HG02852 (cell line): Measurements from ENCODE around the gene KCNQ1.

Experiments
- ATAC-seq: cut with Tn5 transposase; IDR thresholded peaks from one replicate; pipeline ENCODE4 v1.9.1; 2021; ENCODE audit warnings: mild to moderate bottlenecking, moderate library complexity; ENCODE audit not compliant: unreplicated experiment

Gene KCNQ1

DNA sequence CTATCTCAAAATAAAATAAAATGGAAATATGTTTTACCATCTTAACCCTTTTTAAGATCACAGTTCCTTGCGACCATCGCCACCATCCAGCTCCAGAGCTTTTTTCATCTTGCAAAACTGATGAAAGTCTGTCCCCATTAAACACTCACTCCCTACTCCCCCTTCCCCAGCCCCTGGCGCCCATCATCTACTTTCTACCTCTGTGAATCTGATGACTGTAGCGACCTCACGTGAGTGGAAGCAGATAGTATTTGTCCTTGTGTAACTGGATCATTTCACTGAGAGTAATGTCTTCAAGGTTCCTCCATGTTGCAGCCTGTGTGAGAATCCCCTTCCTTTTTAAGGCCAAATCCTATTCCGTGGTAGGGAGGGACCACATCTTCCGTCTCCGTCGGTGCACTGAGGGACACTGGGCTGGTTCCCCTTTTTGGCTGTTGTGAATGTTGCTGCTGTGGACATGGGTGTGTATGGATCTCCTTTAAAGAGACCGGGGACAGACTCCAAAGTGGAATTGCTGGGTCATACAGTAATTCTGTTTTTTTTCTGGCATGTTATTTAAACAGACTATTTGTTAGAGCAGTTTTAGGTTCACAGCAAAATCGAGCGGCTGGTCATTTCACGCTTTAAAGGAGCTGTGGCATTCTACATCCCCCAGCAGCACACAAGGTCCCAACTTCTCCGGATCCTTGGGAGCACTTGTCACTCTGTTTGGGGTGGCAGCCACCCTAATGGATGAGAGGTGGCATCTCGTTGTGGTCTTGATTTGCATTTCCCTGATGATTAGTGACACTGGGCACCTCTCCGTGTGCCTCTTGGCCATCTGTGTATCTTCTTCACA, 120.0 kb downstream of the KCNQ1 start:
- ATAC-seq = no peak

DNA sequence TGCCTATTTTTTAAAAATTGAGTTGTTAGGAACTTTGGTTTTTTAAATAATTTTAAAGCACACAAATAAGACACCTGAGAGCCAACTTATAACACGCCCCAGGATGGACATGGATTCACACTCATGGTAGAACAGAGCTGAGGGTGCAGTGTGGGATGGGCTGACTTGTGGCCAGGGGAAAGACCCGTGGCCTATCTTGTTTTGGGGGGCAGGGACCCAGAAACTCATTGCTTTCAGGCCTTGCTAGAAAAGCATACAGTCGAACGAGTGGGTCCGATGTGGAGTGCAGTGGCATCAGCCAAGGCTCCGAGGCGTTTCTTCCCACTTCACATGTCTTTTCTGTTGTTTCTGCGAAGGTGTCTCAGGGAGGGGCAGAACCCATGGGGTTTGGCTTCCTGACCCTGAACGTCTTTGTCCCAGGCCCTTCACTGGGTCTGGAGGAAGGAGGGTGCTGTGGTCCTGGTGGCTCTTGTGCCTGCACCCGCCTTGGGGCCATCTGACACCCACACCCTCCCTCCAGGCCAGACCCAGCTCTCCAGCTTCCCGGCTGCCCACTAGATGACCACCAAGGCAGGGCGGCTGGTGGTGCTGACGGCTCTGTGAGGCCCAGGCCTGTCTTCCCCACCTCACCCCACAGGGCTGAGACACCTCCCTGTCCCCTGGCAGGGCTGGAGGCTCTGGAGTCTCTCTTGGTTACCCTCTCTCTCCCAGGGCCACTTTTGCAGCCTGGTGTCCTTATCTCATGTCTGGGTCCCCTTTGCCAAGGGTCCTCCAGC, 120.8 kb downstream of the KCNQ1 start:
- no peak for ATAC-seq

DNA sequence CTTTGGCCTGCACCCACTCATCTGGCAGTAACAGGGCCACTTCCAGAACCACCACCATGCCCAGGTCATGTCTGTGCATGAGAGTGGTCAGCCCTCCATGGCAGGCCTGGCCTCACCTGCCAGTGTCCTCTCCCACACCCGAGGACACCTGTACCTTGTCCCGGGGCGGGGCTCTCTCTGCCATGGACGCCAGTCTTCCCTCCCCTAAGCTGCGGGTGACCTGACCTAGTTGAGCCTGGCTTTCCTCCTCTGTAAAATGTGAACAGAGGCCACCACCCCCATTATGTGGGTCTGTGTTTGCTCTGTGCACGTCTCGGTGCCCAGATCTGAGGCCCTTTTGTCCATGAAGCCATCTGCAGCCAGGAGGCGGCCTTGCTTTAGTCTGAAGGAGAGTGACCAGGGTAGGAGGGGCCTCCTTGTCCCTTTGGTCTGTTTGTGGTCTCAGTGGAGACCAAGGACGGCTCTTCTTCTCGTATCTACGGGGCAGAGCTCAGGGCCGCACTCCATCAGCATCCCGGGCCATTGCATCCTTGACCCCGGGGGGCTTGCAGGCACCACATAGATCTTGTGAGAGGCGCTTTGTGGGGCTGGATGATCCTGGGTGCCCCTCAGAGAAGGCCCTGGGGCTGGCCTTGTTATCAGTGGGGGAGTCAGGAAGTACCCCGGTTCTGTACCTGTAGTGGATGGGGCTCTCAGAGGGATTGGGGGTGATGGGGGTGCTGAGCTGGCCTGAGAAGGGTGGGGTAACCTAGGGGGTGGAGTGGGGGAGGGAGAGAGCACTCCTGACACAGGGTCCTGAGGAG, 121.6 kb downstream of the KCNQ1 start:
- no peak for ATAC-seq

DNA sequence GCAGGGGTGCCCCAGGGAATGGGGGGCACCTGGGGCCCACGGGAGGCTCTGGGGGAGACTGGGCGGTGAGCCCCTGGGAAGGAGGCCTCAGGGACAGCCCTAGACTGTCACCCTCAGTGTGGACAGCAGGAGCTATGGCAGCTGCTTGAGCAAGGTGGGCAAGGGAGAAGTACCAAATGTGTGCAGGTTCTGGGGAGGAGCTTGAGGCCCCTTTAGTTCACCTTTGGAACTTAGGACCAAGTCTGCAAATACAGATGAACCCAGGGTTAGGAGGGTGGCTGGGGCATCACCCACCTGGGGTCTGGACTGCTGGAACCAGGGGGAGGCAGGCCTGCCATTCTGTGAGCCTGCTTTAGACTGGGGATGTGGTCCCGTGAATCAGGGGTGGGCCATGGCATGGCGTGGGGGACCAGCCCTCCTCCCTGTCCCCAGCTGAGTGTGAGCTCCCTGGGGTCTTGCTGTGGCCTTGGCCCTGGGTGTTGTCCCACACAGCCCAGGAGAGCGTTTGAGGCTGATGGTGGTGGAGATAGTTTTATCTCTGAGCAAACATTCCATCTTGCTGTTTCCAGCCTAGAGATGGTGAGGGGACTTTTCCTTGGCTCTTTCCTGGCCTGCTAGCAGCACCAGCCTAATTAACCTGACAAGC, 122.3 kb downstream of the KCNQ1 start:
- no peak for ATAC-seq

DNA sequence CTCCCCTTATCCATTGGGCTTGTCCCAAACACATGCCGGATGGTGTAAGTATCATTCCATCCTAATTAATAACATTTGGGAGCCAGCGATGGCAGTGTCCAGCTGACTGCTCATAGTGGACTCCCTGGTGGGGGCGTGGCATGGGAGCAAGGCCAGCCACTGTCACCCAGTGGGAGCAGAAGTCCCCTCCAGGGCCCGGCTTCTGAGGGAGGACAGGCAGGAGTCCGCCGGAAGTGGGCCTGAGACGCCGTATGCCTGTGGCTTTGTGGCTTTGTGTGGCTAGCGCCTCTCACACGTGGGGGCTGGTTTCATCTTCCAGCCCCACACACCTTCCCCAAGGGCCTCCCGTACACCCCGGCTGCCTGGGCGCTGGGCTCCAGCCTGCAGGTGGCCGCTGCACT, 124.5 kb downstream of the KCNQ1 start:
- ATAC-seq = no peak

DNA sequence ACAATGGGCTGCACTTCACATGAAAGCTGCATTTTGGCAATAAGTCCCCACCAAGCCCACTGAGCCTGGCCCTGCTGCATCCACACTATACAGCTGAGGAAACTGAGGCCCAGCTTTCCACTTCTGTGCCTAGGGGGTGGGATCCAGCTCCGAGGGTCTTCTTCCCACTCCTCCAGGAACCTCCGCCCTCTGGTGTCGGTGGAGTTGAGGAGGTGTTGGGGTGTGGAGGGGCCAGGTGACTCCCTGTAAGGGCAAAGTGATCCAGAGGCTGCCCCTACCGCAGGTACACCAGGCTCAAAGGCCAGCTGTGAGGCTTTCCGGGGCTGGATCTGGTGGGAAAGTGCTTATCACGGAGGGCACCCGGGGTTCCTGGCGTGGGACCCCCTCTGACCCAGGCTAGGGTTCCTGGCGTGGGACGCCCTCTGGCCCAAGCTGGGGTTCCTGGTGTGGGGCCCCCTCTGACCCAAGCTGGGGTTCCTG, 125.0 kb downstream of the KCNQ1 start:
- no peak for ATAC-seq

DNA sequence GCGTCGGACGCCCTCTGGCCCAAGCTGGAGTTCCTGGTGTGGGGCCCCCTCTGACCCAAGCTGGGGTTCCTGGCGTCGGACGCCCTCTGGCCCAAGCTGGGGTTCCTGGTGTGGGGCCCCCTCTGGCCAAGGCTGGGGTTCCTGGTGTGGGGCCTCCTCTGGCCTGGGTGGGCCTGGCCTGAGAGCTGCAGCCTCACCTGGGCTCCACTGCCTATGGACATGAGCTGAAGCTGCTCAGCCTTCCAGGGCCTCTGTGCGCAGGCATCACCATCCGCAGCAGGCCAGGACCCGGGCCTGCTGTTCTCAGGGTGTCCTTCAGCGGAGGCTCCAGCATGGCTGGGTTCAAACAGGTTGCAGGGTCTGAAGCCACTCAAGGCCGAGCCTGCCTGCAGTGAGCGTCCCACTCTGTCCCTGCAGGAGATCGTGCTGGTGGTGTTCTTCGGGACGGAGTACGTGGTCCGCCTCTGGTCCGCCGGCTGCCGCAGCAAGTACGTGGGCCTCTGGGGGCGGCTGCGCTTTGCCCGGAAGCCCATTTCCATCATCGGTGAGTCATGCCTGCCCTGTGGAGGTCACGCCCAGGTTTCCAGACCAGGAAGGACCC, 125.5 kb downstream of the KCNQ1 start:
- no peak for ATAC-seq

DNA sequence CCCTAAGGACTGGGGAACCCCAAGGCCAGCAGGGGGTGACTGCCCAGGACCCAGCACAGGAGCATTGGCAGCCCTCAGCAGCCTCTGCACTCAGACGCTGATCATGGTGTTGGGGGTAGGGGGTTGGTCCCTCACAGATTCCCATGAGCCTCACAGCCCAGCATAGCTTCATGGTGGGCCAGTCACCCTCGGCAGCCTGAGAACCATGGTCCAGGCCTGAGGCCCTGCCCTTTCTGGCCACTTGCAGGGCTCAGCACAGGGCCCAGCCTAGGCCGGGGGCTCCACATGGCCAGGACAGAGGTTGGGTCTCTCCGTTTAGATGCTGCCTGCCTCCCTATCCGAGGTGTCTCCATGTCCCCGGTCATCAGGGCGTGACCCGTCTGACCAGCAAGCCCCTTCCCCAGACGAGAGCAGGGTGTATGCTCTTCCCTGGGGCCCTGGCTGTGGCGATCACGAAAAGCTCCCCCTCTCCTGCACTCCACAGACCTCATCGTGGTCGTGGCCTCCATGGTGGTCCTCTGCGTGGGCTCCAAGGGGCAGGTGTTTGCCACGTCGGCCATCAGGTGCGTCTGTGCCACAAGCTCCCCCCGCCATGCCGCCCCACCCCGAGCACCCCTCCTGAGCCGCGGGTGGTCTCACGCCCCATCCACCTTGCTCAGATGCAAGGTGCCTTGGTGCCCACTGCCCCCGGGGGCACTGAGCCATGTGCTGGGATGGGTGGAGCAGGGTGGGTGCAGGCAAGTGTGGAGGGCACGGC, 126.2 kb downstream of the KCNQ1 start:
- ATAC-seq = no peak

DNA sequence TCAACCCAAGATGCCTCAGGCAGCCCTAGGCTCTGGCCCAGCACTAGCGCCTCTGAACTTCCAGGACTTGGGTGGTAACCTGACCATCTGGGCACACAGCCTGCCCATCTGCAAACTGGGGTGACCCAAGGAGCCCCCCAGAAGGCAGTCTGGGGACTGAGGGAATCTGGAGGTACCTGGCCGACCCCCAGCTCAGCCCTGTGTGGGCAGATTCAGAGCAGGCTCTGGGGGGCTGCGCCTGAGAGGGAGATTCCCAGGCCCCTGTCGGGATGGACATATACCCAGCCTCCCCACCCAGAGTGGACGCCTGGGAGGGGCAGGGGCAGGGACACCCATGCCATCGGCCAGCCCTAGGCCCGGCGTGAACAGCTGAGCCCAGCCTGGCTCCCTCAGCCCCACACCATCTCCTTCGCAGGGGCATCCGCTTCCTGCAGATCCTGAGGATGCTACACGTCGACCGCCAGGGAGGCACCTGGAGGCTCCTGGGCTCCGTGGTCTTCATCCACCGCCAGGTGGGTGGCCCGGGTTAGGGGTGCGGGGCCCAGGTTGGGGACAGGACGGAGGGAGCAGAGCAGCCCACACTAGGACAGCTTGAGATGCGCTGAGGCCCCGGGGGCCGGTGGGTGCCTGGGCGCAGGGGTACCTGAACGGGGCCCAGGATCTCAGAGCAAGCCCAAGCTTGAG, 126.9 kb downstream of the KCNQ1 start:
- no peak for ATAC-seq

DNA sequence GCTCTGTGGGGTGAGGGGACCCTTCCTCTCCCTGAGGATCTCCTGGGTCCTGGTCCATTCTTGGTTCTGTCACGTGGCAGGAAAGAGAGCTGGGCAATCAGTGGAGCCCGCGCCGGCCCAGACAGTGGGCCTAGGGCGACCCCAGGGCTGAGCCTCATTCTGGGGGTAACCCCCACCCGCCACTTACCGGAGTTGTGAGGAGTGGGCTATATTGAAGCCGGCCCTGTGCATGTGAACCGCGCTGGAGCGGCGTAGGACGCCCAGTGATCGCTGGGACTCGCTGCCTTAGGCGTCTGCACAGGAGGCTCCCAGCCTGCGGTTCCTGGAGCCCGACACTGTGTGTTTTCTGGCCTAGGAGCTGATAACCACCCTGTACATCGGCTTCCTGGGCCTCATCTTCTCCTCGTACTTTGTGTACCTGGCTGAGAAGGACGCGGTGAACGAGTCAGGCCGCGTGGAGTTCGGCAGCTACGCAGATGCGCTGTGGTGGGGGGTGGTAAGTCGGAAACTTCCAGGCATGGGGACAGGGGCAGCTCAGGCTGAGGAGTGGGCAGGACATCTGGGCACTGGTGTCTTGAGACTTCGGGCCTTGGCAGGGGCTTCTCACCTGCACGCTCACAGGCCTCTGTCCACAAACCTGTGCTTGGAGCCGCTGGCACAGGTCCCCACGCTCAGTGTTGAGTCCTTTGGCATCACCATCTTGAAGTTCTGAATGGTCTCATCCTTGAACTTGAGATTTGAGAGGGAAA, 127.9 kb downstream of the KCNQ1 start:
- ATAC-seq = no peak

DNA sequence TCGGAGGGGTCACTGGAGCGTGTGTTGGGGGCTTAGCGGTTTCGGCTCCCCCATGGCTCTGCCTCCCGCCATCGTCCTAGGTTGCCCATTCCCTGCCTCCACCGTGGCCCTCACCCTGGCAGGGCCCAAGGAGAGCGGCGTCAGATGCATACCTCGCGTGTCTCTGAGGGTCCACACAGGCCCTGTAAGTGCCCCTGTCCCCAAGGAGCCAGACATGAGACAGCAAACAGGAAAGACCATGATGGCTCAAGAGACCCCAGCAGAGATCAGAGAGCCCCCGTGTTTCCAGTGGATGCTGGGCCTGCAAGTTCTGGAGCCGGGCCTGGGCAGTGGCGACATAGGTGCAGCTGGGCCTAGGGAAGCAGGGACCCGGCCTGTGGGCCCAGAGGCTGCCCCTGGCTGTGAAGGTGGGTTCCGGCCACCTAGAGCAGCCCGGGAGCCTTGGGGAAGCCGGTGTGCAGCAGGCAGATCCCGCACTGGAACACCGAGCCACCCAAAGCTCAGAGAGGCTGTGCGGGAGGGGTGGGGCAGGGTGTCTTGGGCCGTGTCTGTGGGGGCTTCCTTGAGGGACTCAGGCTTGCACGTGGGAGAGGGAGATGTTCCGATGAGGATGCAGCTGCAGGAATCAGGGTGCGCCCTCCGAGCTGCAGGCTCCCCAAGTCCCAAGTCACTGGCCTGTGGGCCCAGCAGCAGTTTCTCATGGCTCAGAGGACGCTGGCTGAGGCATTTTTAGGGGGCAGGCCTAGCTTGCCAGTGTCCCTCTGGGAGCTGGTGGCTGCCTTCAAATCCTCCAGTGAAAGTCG, 128.6 kb downstream of the KCNQ1 start:
- ATAC-seq = no peak

DNA sequence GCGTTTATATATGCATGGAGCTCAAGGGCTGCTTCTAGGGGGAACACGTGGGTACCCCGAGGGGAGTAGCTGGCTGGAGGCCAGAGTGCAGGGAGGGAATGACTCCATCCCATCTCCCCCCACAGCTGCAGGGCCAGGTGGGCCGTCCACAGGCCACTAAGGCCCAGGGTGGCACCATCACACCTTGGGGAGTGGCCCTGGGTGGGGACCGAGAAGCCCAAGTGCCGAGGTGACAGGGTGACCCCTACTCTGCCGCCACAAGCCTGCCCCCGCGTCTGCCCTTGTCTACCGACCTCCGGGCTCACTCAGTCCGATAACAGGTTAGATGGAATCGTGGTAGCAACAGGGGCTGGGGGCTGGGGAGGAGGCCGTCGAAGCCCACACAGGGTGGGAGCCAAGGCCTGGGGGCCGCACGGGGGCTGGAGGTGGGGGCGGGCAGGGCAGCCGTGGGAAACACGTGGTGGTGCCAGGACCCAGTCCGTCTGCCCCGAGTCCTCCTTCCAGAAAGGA, 129.3 kb downstream of the KCNQ1 start:
- ATAC-seq = no peak

DNA sequence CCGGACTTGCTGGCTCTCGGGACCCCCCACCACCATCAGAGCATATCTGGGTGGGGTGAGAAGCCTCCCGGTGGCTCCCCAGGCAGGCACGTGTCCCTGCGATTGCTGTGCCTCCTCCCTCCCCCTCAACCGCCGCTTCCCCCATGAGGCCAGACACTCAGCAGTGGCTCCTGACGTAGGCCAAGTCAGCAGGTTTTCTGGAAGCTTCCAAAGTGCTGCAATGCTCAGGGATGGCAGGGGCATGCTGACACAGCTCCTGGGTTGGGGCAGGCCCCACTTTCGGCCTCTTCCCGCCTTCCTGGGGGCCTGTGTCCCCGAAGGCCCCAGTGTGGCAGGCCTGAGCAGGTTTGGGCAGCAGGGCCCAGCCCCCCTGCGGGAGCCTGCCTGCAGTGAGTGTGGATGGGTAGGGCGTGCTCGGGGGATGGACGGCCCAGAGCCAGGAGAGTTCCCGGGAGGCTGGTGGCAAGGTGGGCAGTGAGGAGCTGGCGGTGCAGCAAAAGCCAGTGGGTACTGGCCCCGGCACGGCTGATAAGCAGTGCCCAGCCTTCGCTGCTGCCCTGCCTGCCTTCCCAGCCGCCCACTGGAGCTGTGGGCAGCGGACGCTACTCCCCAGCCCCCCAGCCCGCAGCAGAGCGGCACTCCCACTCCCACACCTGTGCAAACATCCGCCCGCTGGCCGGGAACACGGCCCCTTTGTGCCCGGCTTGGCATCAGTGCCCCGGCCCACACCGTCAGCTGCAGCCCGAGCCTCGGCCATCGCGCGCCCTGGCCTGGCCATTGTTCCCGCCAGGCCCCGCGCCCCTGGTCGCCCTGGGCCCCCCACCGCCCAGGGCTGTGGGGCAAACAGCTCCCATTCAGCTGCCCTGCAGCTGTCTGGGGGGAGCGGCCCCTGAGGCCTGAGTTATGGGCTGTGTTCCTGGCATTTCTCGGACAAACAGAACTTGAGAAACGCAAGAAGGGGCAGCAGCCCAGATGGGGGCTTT, 130.0 kb downstream of the KCNQ1 start:
- ATAC-seq = no peak

DNA sequence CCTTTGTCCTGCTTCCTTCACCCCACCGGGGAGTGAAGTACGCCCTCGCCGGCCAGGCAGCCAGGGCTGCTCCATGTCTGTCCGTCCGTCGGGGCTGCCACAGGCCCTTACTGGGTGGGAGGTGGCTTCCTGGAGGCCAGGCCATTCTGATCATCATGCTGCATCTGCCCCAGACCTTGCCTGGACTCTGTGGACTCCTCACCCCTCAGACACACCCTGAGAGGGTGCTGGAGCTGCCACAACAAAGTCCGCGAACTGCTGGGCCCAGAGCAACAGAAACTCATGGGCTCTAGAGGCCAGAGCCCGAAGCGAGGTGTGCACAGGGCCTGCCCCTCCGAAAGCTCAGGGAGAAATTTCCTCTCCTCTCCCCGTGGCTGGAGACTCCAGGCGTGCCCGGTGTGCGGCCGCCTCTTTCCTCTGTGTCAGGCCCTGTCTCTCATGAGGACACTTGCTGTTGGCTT, 130.8 kb downstream of the KCNQ1 start:
- ATAC-seq = no peak

DNA sequence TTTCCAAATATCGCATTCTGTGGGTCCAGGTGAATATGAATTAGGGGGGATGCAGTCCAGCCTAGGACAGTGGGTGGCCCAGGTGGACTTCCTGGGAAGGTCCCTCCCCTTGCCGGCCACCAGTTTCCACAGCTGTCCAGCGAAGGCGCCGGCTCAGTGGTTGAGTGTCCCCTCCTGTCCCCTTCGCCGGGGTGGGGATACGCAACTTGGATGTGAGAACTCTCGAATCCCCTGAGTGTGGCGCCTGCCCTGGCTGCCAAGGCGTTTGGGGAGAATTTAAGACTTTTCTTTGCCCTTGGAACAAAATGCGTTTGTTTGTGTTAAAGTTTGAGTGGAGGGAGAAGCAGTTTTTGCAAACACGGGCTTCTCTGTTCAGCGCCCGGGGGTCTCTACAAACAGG, 131.3 kb downstream of the KCNQ1 start:
- ATAC-seq = no peak

DNA sequence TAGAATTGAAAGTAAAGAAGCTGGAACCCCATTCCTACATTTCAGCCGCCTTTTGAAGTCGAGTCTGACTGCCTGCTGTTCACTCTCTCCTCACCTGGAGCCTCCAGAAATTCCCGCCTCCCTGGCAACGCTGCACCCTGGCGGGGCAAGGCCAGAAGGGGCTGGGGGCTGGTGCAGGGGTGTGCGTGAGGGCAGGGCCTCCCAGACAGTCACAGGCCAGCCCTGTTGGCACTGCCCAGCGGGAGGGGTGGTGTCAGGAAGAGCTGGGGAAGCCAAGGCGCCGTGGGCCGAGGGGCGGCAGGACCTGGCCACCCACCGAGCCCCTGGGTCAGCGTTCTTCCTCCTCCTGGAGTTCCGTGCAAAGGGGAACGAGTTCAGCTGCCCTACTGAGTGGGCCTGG, 131.7 kb downstream of the KCNQ1 start:
- no peak for ATAC-seq
